ENCODE data around the gene ALG3. TPM values are rescaled to one million over a fixed set of nuclear protein-coding genes. Genes with fewer than 3 reads are reported as not detected.

The ALG3 gene
- total RNA-seq, 1 experiment from 2014 or later, result 62.2 TPM

DNA sequence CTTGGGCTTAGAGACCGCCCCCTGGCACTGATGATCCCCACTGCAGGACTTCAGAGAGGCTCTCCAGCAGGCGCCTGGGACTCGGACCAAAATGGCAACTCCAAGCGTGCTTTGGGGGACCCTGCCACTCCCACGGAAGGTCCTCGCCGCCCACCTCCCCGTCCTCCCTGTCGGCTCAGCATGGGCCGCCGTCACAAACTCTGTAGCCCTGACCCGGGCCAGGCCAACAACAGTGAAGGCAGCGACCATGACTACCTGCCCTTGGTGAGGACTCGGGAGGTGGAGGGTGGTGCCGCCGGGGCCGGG, 7.7 kb downstream of the ALG3 start:
- Histone ChIP-seq H3K4me1 (ENCODE audit: insufficient read depth, low read length) (no peaks in the 10 kb centered on the region), H3K14ac (ENCODE audit: insufficient read depth, low read length) (no peak overlapping the region), H2BK5ac (ENCODE audit: insufficient read length, low read length) (no peak overlapping the region), H2BK12ac (ENCODE audit: insufficient read length, low read depth, low read length) (no peak overlapping the region), H3K23me2 (ENCODE audit: insufficient read length, low read depth, low read length, poor library complexity, severe bottlenecking) (no peaks in the 10 kb centered on the region), H3K9ac (ENCODE audit: extremely low read depth, insufficient read length, low read length) (no peak overlapping the region), H4K20me1 (ENCODE audit: control insufficient read depth, insufficient read depth, insufficient read length) (no peaks in the 10 kb centered on the region), H2BK15ac (ENCODE audit: low read depth, low read length) (no peak overlapping the region), H3K18ac (ENCODE audit: insufficient read length, low read depth, low read length) (no peak overlapping the region), H3K79me1 (ENCODE audit: insufficient read depth, low read depth, low read length, poor library complexity, severe bottlenecking) (no peaks in the 10 kb centered on the region), H4K5ac (ENCODE audit: insufficient read length, low read depth, low read length) (no peak overlapping the region), H3K56ac (ENCODE audit: insufficient read length, low read depth, low read length) (no peak overlapping the region), H2BK20ac (ENCODE audit: low read depth, low read length, poor library complexity, severe bottlenecking) (no peak overlapping the region), H4K8ac (replicated peaks; ENCODE audit: insufficient read length, low read depth, low read length) (no peak overlapping the region), H3K79me2 (ENCODE audit: insufficient read depth, low read length) (no peaks in the 10 kb centered on the region), H3K9me3 (ENCODE audit: control insufficient read depth, low read depth, low read length) (no peaks in the 10 kb centered on the region), H3K27ac (ENCODE audit: insufficient read length, low read depth, low read length) (no peak overlapping the region), H2AK5ac (ENCODE audit: insufficient read length, low read length) (no peak overlapping the region), H3K4me2 (ENCODE audit: insufficient read depth, insufficient read length, low read length) (no peak overlapping the region), H2AFZ (ENCODE audit: low read length) (no peak overlapping the region), H2BK120ac (ENCODE audit: low read depth, low read length, poor library complexity, severe bottlenecking) (no peak overlapping the region), H3T11ph (ENCODE audit: low read length) (no peak overlapping the region), H3K23ac (ENCODE audit: insufficient read length, low read depth, low read length) (no peak overlapping the region), H3K4ac (ENCODE audit: low read depth, low read length) (no peak overlapping the region), H3K27me3 (ENCODE audit: insufficient read depth, low read length) (no peaks in the 10 kb centered on the region), H4K91ac (ENCODE audit: insufficient read length, low read depth, low read length) (no peak overlapping the region)
- no peak overlapping the region for H3K4me3 Mint-ChIP-seq
- H3K36me3 Mint-ChIP-seq (ENCODE audit: insufficient read depth in 1 of 3, low read depth in 3 of 3), result peaks cover 15 to 40% (median 36%) of the 10 kb centered on the region in 3 experiments
- H3K27me3 Mint-ChIP-seq (ENCODE audit: low read depth), result peaks cover 1% of the 10 kb centered on the region; the same call in 1 of the 2 replicates
- no peak for TF ChIP-seq CTCF (conservative IDR thresholded peaks at IDR 0.05)
- no peak for DNase-seq
- no CpG with 5 or more reads among the region's 17 CpGs for WGBS (ENCODE audit: extremely low coverage, insufficient read length, low lambda C conversion rate)
- H3K27ac Mint-ChIP-seq, result no peak overlapping the region
- H3K9me3 Mint-ChIP-seq, result no peaks in the 10 kb centered on the region
- H3K4me1 Mint-ChIP-seq, result no peaks in the 10 kb centered on the region
